GM18870 (cell line): ENCODE measurements around the gene COX8C.

Experiments used
- ATAC-seq: cut with Tn5 transposase; IDR thresholded peaks from one replicate; pipeline ENCODE4 v1.9.1; 2021; ENCODE audit warnings: moderate library complexity; ENCODE audit not compliant: unreplicated experiment

Gene COX8C

GRCh38 chr14:93346926-93347721 lies at the start of gene COX8C:
COX8C (plus strand) TSS chr14:93347182; CDS start chr14:93347269, 87 bp downstream.
- no peak for ATAC-seq

GRCh38 chr14:93299416-93299815 lies 47.6 kb upstream of the COX8C start:
- ATAC-seq = no peak

DNA sequence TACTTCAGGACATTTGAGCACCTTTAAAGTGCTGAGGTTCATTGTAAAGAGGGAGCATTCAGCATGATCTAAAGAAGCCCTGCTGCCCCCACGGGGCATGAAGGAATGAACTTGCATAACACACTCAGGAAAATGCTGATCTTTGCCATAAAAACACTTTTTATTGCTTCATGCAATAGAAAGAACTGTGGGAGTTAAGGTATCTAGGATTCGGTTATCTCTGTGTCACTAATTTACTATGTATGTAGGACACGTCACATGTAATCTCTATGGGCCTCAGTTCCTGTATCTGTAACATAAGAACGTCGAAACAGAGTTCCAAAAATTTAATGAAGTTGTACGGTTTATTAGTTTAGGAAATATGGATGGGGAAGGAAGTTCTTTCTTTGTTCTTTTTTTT lies 47.1 kb upstream of the COX8C start:
- ATAC-seq = no peak

- ATAC-seq = no peak
Measured at GRCh38 chr14:93301821-93302447, 45.0 kb upstream of the COX8C start.

DNA sequence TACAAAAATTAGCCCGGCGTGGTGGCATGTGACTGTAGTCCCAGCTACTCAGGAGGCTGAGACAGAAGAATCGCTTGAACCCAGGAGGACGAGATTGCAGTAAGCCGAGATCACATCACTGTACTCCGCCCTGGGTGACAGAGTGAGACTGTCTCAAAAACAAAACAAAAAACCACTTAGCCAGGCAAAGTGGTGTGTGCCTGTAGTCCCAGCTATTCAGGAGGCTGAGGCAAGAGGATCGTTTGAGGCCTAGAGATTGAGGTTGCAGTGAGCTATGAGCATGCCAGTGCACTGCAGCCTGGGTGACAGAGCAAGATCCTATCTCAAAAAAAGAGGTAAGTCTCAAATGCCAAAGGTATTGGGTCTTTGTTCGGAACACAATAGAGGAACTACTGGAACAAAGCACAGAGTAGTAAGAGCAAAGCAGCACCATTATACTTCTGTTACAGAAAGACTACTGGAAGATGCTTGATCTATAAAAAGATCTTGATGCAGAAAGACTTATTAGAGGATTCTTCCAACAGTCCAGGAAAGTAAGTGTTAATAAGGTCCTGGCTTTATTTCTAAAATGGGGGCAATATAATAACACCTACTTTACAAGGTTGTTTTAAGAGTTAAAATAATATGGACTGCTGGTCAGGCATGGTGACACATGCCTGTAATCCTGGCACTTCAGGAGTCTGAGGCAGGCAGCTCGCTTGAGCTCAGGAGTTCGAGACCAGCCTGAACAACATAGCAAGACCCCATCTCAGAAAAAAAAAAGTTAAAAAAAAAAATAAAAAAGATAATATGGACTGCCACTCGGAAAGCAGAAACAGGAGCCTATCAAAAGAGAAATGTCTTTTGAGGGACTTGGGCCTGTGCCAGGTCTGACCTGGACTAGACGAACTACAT lies 44.0 kb upstream of the COX8C start:
- no peak for ATAC-seq

DNA sequence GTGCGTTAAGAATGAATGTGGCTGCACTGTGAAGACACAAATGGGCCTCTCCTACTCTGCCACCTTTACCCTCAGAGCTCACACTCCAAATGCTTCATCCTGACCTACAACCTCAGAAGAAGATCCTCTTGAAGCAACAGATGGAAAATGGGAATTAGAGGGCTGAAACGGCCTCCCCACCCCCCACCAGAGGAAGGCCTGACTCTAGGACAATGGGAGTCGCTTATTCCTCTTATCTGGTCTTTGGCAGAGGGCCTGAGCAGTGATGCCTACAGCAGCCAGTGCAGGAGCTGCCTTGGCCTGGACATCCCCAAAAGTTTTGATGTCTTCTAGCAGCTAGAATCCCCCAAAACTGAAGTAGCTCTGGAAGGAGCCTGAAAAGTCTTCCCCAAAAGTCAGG lies 43.3 kb upstream of the COX8C start:
- no peak for ATAC-seq

DNA sequence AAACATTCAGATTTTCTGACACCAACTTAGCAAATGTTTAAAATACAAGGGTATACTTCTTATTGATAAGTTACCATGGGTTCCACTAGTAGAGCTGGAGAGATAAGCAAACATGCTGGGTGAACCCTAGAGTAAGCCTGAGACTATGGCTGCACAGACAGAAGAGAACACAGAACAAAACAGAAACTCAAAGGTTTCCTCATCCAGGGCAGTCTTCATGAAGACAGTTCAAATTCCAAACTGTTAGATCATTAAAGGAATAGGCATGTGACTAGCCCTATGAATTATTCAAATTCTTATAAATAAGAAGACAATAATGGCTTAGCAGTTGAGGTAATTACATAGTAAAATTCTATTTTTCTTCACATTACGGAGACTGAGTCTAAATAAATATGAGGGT lies 42.2 kb upstream of the COX8C start:
- no peak for ATAC-seq

DNA sequence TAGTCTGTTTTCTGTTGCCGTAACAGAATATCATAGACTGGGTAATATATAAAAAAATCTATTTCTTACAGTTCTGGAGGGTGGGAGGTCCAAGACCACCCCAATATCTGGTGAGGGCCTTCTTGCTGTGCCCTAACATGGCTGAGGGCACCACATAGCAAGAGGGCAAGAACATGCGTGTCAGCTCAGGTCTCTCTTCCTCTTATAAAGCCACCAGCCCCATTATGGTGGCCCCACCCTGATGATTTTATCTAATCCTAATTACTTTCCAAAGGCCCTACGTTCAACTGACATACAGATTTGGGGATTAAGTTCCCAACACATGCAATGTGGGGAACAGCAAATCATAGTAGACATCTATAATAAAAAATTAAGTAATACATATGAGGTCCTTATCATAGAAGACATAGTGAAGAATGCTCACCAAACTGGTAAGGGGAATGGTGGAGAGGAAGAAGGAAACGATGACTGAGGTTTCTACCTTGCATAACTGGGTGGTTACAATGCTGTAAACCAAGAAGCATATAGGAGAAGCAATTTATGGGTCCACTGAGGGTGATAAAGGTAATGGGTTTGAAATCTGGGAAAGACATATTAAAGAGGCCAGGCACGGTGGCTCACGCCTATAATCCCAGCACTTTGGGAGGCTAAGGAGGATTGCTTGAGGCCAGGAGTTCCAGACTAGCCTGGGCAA lies 41.1 kb upstream of the COX8C start:
- ATAC-seq = no peak

DNA sequence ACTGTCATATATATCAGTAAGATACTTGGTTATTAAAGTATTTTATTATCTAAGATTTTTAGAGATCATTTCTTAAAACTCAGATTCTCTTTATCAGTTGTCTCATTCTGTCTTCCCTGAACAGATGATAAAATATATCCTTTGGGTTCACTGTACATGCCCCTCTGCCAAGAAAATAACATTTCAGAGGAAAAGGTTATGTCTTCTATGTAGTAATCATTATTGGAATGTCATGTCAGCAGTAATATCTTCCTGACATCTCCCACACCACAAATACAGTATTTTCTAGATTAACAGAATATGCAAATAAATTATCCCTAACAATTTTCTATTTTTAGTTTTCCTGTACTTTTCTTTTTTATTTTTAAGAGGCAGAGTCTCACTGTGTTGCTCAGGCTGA lies 40.2 kb upstream of the COX8C start:
- no peak for ATAC-seq

GRCh38 chr14:93308686-93309345 lies 38.2 kb upstream of the COX8C start:
- no peak for ATAC-seq

- ATAC-seq = no peak
Measured at GRCh38 chr14:93309427-93309966, 37.5 kb upstream of the COX8C start.

GRCh38 chr14:93311082-93311481 lies 35.9 kb upstream of the COX8C start:
- no peak for ATAC-seq

- no peak for ATAC-seq
Measured at GRCh38 chr14:93315575-93315974, 31.4 kb upstream of the COX8C start.

DNA sequence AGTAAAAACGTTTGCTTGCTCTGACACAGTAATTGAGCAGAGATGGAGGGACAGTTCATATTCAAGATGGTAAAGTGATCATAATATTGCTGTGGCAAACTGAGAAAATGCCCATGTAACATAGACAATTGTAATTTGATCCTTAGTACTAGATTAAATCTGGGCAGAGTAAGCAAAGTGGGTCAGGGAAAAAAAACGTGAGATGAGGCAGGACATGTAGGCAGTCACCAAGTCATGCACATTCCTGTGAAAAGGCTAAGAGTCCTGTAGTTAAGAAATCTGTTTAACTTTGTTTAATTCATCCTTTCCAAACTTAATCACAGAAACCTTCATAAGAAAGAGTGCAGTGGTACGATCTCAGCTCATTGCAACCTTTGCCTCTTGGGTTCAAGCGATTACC lies 30.3 kb upstream of the COX8C start:
- ATAC-seq = no peak

- ATAC-seq = no peak
Measured at GRCh38 chr14:93317210-93317874, 29.6 kb upstream of the COX8C start.

DNA sequence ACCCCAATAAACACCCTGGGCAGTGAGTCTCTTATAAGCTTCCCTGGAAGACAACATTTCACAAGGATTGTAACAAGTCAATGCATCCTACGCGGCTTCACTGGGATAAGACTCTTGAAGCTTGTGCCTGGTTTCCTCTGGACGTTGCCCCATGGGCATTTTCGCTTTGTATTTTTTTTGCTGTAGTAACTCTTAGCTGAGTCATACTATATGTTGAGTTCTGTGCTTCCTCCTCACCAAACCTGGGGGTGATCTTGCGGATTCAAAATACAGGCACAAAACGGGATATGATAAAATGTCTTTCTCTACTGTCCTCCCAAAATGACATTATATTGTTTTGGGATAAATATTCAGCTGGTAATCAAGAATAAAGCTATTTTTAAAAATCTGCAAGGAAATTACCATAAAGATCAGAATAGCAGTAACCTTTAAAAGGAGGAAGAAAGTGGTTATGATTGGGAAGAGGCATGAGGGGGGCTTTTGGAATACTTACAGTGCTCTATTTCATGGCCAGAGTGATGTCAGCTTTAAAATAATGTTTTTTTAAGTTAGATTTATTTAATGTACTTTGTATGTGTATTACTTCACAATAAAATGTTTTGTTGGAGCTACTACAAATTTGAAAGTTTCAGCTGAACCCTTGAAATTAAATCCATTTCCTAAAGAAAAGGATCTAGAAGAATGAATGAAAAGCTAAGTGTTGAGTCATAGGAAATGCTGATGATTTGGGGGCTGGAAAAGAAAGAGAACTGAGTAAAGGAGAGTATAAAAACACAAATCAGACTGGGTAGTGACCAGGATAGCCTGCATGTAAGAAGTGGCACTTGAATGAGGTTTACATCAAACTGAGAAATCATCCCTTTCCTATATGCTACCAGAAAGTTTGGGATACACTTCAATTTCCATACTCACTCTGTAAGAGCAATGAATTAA lies 28.8 kb upstream of the COX8C start:
- no peak for ATAC-seq

DNA sequence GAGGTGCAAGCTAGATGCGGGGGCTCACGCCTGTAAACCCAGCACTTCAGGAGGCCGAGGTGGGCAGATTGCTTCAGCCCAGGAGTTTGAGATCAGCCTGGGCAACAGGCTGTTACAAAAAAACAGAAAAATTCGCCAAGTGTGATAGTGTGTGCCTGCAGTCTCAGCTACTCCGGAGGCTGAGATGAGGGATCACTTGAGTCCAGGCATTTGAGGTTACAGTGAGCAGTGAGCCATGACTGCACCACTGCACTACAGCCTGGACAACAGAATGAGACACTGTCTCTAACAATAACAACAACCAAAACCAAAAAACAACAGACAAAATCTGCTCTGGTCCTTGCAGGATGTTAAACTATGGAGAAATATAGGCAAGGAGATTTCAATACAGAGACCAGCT lies 28.1 kb upstream of the COX8C start:
- ATAC-seq = no peak

DNA sequence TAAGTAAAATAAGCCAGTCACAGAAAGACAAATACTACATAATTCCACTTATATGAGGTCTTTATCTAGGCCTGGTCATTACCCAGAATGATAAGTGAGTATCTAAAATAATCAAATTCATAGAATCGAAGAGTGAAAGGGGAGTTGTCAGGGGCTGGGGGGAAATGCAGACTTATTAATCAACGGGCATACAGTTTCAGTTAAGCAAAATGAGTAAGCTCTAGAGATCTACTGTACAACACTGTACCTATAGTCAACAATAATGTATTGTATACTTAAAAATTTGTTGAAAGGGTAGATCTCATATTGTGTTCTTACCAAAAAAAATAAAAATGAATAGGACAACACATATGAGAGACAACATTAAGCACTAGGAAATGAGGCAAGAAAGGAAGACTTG lies 27.5 kb upstream of the COX8C start:
- ATAC-seq = no peak

DNA sequence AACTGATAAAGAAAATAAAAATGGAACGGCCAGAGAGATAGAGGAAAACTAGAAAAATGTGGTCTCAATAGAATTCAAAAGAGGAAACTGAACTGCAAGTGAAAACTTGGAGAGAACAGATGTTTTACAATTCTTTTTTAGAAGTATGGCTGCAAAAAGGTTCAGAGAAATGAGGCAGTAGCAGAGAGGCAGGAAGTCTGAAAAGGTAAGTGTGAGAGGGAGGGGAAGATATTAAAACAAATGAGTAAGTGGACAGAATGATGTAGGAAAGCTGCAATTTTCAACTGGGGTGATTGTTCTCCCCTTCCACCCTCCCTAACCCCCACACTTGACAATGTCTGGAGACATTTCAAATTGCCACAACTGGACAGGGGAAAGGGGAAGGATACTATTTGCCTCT lies 27.0 kb upstream of the COX8C start:
- ATAC-seq = no peak
